HEK293 (cell line): ENCODE data around the gene RPRD1A.

Source experiments
- CTCF ChIA-PET: fragments of 350-600 bp; formaldehyde crosslinking; extraction: SDS; loops from one replicate; lab custom pipeline; 2021; ENCODE audit warnings: antibody characterized with exemption; lab: Yijun Ruan, JAX
- POLR2A ChIA-PET: fragments of 300-600 bp; formaldehyde crosslinking; extraction: SDS; loops from one replicate; lab custom pipeline; 2020; ENCODE audit warnings: antibody characterized with exemption, inconsistent platforms; lab: Yijun Ruan, JAX
- H3K27ac ChIP-seq: fragments of 200-500 bp; sonication (Bioruptor generic); 2 replicates; pipeline ENCODE4 v1.5.1; 2014; ENCODE audit warnings: low read depth, low read length, control low read depth, inconsistent platforms; ENCODE audit errors: extremely low read depth
- H3K36me3 ChIP-seq, 2 experiments: fragments of 200-500 bp in 1 of 2; sonication (Bioruptor generic) in 1 of 2; 1 replicate in 1 of 2; 2 replicates in 1 of 2; pipeline ENCODE4 v1.5.1; 2014 to 2017; ENCODE audit warnings: inconsistent platforms in 2 of 2, low read length in 2 of 2; ENCODE audit not compliant: control insufficient read depth in 2 of 2, insufficient read depth in 1 of 2
- H3K4me1 ChIP-seq: fragments of 200-500 bp; sonication (Bioruptor generic); 2 replicates; pipeline ENCODE4 v1.5.1; 2014; ENCODE audit warnings: mild to moderate bottlenecking, low read length, inconsistent platforms; ENCODE audit not compliant: control insufficient read depth, insufficient read depth
- H3K4me3 ChIP-seq: 2 replicates; pipeline ENCODE4 v1.5.1; 2011; ENCODE audit warnings: low read depth, mild to moderate bottlenecking, control low read depth, low read length, moderate library complexity
- H3K9me3 ChIP-seq: fragments of 200-500 bp; sonication (Bioruptor generic); 2 replicates; pipeline ENCODE4 v1.5.1; 2014; ENCODE audit warnings: low read depth, low read length, inconsistent platforms; ENCODE audit not compliant: control insufficient read depth, insufficient read depth
- FEZF1 ChIP-seq: fragments of 450-650 bp; formaldehyde crosslinking; IDR thresholded peaks from 2 replicates; pipeline ENCODE4 v1.5.1; 2016; ENCODE audit warnings: missing biosample characterization, missing genetic modification characterization
- HOXA7 ChIP-seq: sonication (generic); formaldehyde crosslinking; IDR thresholded peaks from 2 replicates; pipeline ENCODE4 v1.8.1; 2022; ENCODE audit warnings: missing genetic modification reagents, borderline replicate concordance
- KLF8 ChIP-seq: fragments of 450-650 bp; formaldehyde crosslinking; IDR thresholded peaks from 2 replicates; pipeline ENCODE4 v1.5.1; 2016; ENCODE audit warnings: missing biosample characterization, missing genetic modification characterization
- MYNN ChIP-seq: fragments of 450-650 bp; formaldehyde crosslinking; IDR thresholded peaks from 2 replicates; pipeline ENCODE4 v1.5.1; 2016; ENCODE audit warnings: missing biosample characterization, missing genetic modification characterization, borderline replicate concordance
- SALL2 ChIP-seq: fragments of 450-650 bp; formaldehyde crosslinking; IDR thresholded peaks from 2 replicates; pipeline ENCODE4 v1.5.0; 2017; ENCODE audit warnings: missing biosample characterization, mild to moderate bottlenecking, missing genetic modification characterization, borderline replicate concordance
- ZFP41 ChIP-seq: fragments of 450-650 bp; formaldehyde crosslinking; IDR thresholded peaks from 2 replicates; pipeline ENCODE4 v1.5.1; 2016; ENCODE audit warnings: missing biosample characterization, missing genetic modification characterization, borderline replicate concordance
- ZNF184 ChIP-seq: fragments of 450-650 bp; IDR thresholded peaks from 2 replicates; pipeline ENCODE4 v1.5.1; 2018; ENCODE audit warnings: missing biosample characterization, mild to moderate bottlenecking, missing genetic modification characterization
- ZNF2 ChIP-seq: fragments of 450-650 bp; formaldehyde crosslinking; IDR thresholded peaks from 2 replicates; pipeline ENCODE4 v1.5.1; 2016; ENCODE audit warnings: missing biosample characterization, missing genetic modification characterization
- ZNF221 ChIP-seq: fragments of 450-650 bp; formaldehyde crosslinking; IDR thresholded peaks from 2 replicates; pipeline ENCODE4 v1.5.1; 2017; ENCODE audit warnings: missing biosample characterization, missing genetic modification characterization, borderline replicate concordance
- ZNF23 ChIP-seq: fragments of 450-650 bp; formaldehyde crosslinking; IDR thresholded peaks from 2 replicates; pipeline ENCODE4 v1.5.1; 2016; ENCODE audit warnings: missing biosample characterization, missing genetic modification characterization, borderline replicate concordance
- ZNF341 ChIP-seq: fragments of 450-650 bp; formaldehyde crosslinking; IDR thresholded peaks from 2 replicates; pipeline ENCODE4; 2016; ENCODE audit warnings: low read depth, missing biosample characterization, missing genetic modification characterization
- ZNF391 ChIP-seq: fragments of 450-650 bp; formaldehyde crosslinking; IDR thresholded peaks from 2 replicates; pipeline ENCODE4 v1.5.1; 2016; ENCODE audit warnings: low read depth, missing biosample characterization, missing genetic modification characterization, borderline replicate concordance
- ZNF555 ChIP-seq: fragments of 450-650 bp; formaldehyde crosslinking; conservative IDR thresholded peaks from 2 replicates; pipeline ENCODE4 v1.5.1; 2017; ENCODE audit warnings: missing biosample characterization, mild to moderate bottlenecking, missing genetic modification characterization, inconsistent platforms
- ZNF596 ChIP-seq: fragments of 450-650 bp; IDR thresholded peaks from 2 replicates; pipeline ENCODE4 v1.5.0; 2018; ENCODE audit warnings: missing biosample characterization, mild to moderate bottlenecking, missing genetic modification characterization, moderate library complexity
- ZNF707 ChIP-seq: fragments of 450-650 bp; formaldehyde crosslinking; IDR thresholded peaks from 2 replicates; pipeline ENCODE4 v1.5.1; 2016; ENCODE audit warnings: missing biosample characterization, missing genetic modification characterization
- ZNF776 ChIP-seq: fragments of 450-650 bp; formaldehyde crosslinking; IDR thresholded peaks from 2 replicates; pipeline ENCODE4 v1.5.0; 2017; ENCODE audit warnings: missing biosample characterization, missing genetic modification characterization, borderline replicate concordance
- ZSCAN23 ChIP-seq: fragments of 450-650 bp; formaldehyde crosslinking; IDR thresholded peaks from 2 replicates; pipeline ENCODE4 v1.5.1; 2016; ENCODE audit warnings: missing biosample characterization, missing genetic modification characterization
- TF ChIP-seq, protein P1 (sequence below): fragments of 450-650 bp; formaldehyde crosslinking; IDR thresholded peaks from 2 replicates; pipeline ENCODE4 v1.5.1; 2016; ENCODE audit warnings: missing biosample characterization, missing genetic modification characterization
- TF ChIP-seq, protein P2 (sequence below): fragments of 450-650 bp; formaldehyde crosslinking; IDR thresholded peaks from 2 replicates; pipeline ENCODE4 v1.5.1; 2017; ENCODE audit warnings: missing biosample characterization, missing genetic modification characterization
- TF ChIP-seq, protein P3 (sequence below): sonication (generic); formaldehyde crosslinking; IDR thresholded peaks from 2 replicates; pipeline ENCODE4 v1.8.1; 2022; ENCODE audit warnings: mild to moderate bottlenecking, moderate library complexity, missing genetic modification reagents
- TF ChIP-seq, protein P4 (sequence below): fragments of 450-650 bp; formaldehyde crosslinking; IDR thresholded peaks from 2 replicates; pipeline ENCODE4 v1.5.1; 2016; ENCODE audit warnings: missing biosample characterization, missing genetic modification characterization
- TF ChIP-seq, protein P5 (sequence below): fragments of 450-650 bp; formaldehyde crosslinking; optimal IDR thresholded peaks from 2 replicates; pipeline ENCODE3; 2016; ENCODE audit warnings: missing biosample characterization, mild to moderate bottlenecking, missing genetic modification characterization
- TF ChIP-seq, protein P6 (sequence below): fragments of 450-650 bp; formaldehyde crosslinking; conservative IDR thresholded peaks from 2 replicates; pipeline ENCODE4 v1.5.1; 2016; ENCODE audit warnings: low read depth, missing biosample characterization, missing genetic modification characterization

RPRD1A gene, protein sequence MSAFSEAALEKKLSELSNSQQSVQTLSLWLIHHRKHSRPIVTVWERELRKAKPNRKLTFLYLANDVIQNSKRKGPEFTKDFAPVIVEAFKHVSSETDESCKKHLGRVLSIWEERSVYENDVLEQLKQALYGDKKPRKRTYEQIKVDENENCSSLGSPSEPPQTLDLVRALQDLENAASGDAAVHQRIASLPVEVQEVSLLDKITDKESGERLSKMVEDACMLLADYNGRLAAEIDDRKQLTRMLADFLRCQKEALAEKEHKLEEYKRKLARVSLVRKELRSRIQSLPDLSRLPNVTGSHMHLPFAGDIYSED

DNA sequence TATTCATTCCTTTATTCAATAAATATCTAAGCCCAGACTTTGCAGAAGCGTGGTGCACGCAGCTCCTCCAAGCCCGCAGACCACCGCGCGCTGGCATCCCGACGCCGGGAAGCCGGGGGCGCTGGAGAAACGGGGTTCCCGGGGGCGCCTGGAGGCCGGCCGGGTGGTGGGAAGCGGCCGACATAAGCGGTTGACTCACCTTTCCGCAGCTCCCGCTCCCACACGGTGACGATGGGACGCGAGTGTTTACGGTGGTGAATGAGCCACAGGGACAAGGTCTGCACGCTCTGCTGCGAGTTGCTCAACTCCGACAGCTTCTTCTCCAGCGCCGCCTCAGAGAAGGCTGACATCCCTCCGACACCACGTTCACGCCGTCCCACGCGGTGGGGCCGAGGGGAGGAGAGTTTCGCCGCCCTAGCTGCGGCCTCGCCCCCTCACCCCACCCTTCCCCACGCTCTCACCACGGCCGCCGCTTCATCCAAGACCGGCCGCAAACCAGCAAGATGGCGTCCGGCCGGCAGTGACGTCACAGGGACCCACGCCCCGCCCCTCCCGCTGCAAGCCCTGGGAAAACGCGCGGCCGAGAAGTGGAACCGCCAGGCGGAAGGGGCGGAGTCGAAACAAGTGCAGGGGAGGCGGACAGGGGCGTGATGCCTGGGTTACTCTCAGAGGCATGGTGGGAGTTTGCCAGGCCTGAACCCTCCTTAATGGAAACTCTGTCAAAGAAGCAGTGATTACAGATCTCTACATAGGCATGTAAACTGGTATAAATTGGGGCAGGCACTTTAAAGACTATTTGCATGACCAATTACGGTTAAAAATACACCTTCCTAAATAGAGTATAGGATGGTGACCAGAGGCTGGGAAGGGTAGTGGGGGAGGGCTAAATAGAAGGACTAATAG, at the start of gene RPRD1A:
Gene RPRD1A (minus strand): TSS at position 505 of the 903 bp plus-strand sequence. CDS start 155 bp downstream, at position 350.
- H3K9me3 ChIP-seq, result no peaks in the 10 kb centered on the region
- H3K4me3 ChIP-seq, result peak within 1 kb of the TSS; percentile 93
- ChIA-PET POLR2A (interaction anchor here (0.9 to 1.5 kb wide), 5 partner anchors 33 to 95 kb away, joined by 3 to 6 read pairs (median 4); partner anchors contain the start of genes ELP2 and RMP24), CTCF (interaction anchor here (1.3 to 2.3 kb wide), 3 partner anchors 29 to 63 kb away, joined by 3 to 7 read pairs (median 6); no protein-coding TSS in a partner anchor)
- H3K36me3 ChIP-seq, result peaks cover 0 to 12% of the 10 kb centered on the region in 2 experiments; a peak in 1 of 3 replicates
- no peaks in the 10 kb centered on the region for H3K4me1 ChIP-seq
- peak within 1 kb of the TSS; percentile 78 for H3K27ac ChIP-seq
- TF ChIP-seq, protein P1, sequence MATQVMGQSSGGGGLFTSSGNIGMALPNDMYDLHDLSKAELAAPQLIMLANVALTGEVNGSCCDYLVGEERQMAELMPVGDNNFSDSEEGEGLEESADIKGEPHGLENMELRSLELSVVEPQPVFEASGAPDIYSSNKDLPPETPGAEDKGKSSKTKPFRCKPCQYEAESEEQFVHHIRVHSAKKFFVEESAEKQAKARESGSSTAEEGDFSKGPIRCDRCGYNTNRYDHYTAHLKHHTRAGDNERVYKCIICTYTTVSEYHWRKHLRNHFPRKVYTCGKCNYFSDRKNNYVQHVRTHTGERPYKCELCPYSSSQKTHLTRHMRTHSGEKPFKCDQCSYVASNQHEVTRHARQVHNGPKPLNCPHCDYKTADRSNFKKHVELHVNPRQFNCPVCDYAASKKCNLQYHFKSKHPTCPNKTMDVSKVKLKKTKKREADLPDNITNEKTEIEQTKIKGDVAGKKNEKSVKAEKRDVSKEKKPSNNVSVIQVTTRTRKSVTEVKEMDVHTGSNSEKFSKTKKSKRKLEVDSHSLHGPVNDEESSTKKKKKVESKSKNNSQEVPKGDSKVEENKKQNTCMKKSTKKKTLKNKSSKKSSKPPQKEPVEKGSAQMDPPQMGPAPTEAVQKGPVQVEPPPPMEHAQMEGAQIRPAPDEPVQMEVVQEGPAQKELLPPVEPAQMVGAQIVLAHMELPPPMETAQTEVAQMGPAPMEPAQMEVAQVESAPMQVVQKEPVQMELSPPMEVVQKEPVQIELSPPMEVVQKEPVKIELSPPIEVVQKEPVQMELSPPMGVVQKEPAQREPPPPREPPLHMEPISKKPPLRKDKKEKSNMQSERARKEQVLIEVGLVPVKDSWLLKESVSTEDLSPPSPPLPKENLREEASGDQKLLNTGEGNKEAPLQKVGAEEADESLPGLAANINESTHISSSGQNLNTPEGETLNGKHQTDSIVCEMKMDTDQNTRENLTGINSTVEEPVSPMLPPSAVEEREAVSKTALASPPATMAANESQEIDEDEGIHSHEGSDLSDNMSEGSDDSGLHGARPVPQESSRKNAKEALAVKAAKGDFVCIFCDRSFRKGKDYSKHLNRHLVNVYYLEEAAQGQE (tag by site-specific recombination), result no peak
- TF ChIP-seq KLF8, result peak; percentile 78; the same call in 1 of the 2 replicates
- no peak for TF ChIP-seq MYNN (tag by site-specific recombination)
- no peak for TF ChIP-seq ZNF707 (tag by site-specific recombination)
- TF ChIP-seq ZNF776 (tag by site-specific recombination), result no peak
- peak; percentile 73 for TF ChIP-seq ZNF341 (tag by site-specific recombination)
- no peak for TF ChIP-seq ZNF391 (tag by site-specific recombination)
- TF ChIP-seq ZNF555 (tag by site-specific recombination), result no peak
- TF ChIP-seq, protein P2, sequence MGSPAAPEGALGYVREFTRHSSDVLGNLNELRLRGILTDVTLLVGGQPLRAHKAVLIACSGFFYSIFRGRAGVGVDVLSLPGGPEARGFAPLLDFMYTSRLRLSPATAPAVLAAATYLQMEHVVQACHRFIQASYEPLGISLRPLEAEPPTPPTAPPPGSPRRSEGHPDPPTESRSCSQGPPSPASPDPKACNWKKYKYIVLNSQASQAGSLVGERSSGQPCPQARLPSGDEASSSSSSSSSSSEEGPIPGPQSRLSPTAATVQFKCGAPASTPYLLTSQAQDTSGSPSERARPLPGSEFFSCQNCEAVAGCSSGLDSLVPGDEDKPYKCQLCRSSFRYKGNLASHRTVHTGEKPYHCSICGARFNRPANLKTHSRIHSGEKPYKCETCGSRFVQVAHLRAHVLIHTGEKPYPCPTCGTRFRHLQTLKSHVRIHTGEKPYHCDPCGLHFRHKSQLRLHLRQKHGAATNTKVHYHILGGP, result no peak
- TF ChIP-seq, protein P3, sequence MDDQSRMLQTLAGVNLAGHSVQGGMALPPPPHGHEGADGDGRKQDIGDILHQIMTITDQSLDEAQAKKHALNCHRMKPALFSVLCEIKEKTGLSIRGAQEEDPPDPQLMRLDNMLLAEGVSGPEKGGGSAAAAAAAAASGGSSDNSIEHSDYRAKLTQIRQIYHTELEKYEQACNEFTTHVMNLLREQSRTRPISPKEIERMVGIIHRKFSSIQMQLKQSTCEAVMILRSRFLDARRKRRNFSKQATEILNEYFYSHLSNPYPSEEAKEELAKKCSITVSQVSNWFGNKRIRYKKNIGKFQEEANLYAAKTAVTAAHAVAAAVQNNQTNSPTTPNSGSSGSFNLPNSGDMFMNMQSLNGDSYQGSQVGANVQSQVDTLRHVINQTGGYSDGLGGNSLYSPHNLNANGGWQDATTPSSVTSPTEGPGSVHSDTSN (CRISPR knock-in tag), result peak; percentile 72; the same call in 1 of the 2 replicates
- no peak for TF ChIP-seq ZNF596 (tag by site-specific recombination)
- TF ChIP-seq ZSCAN23, result no peak
- TF ChIP-seq ZNF2 (tag by site-specific recombination), result no peak
- TF ChIP-seq, protein P4, sequence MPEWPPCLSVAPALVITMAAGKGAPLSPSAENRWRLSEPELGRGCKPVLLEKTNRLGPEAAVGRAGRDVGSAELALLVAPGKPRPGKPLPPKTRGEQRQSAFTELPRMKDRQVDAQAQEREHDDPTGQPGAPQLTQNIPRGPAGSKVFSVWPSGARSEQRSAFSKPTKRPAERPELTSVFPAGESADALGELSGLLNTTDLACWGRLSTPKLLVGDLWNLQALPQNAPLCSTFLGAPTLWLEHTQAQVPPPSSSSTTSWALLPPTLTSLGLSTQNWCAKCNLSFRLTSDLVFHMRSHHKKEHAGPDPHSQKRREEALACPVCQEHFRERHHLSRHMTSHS (tag by site-specific recombination), result no peak
- no peak for TF ChIP-seq ZNF184 (tag by site-specific recombination)
- no peak for TF ChIP-seq ZNF221 (tag by site-specific recombination)
- TF ChIP-seq HOXA7 (CRISPR knock-in tag), result no peak
- no peak for TF ChIP-seq ZFP41 (tag by site-specific recombination)
- no peak for TF ChIP-seq ZNF23 (tag by site-specific recombination)
- TF ChIP-seq, protein P5, sequence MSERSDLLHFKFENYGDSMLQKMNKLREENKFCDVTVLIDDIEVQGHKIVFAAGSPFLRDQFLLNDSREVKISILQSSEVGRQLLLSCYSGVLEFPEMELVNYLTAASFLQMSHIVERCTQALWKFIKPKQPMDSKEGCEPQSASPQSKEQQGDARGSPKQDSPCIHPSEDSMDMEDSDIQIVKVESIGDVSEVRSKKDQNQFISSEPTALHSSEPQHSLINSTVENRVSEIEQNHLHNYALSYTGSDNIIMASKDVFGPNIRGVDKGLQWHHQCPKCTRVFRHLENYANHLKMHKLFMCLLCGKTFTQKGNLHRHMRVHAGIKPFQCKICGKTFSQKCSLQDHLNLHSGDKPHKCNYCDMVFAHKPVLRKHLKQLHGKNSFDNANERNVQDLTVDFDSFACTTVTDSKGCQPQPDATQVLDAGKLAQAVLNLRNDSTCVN (tag by site-specific recombination), result peak; percentile 50
- no peak for TF ChIP-seq SALL2
- TF ChIP-seq, protein P6, sequence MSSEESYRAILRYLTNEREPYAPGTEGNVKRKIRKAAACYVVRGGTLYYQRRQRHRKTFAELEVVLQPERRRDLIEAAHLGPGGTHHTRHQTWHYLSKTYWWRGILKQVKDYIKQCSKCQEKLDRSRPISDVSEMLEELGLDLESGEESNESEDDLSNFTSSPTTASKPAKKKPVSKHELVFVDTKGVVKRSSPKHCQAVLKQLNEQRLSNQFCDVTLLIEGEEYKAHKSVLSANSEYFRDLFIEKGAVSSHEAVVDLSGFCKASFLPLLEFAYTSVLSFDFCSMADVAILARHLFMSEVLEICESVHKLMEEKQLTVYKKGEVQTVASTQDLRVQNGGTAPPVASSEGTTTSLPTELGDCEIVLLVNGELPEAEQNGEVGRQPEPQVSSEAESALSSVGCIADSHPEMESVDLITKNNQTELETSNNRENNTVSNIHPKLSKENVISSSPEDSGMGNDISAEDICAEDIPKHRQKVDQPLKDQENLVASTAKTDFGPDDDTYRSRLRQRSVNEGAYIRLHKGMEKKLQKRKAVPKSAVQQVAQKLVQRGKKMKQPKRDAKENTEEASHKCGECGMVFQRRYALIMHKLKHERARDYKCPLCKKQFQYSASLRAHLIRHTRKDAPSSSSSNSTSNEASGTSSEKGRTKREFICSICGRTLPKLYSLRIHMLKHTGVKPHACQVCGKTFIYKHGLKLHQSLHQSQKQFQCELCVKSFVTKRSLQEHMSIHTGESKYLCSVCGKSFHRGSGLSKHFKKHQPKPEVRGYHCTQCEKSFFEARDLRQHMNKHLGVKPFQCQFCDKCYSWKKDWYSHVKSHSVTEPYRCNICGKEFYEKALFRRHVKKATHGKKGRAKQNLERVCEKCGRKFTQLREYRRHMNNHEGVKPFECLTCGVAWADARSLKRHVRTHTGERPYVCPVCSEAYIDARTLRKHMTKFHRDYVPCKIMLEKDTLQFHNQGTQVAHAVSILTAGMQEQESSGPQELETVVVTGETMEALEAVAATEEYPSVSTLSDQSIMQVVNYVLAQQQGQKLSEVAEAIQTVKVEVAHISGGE (tag by site-specific recombination), result peak; percentile 85
- no peak for TF ChIP-seq FEZF1 (tag by site-specific recombination)
